ENCODE data around the gene KLHL7. TPM values are rescaled to one million over a fixed set of nuclear protein-coding genes. Genes with fewer than 3 reads are reported as not detected.

Gene KLHL7
- total and polyA plus RNA-seq, 9 of the 15 experiments (the other 6 are each of a cell fraction or from before 2014, with no cell fraction given), result 4.2 to 63.1 (median 32.3) TPM

DNA sequence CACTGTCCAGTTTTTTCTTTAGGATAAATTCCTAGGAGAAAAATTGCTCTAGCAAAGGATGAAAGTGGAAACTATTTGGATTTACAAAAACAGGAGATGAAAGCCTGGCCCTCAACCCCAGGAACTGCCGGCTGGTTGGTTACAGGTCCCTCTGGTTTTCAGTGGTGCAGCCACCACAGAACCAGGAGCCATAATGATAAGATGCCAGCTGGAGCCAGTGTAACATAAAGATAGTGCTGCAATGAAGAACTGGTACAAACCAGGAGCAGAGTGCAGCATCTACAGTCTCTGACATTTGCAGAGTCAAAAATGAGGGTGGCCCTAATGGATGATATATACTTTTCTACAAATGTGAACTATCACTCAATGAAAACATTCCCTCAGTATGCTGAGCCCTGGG lies 55.9 kb downstream of the KLHL7 start:
- H3K27ac ChIP-seq (ENCODE audit: extremely low read depth, low read depth, low read length), result no peak overlapping the region
- no peak overlapping the region for H3K9ac ChIP-seq (ENCODE audit: insufficient read depth in 1 of 2, low read depth in 2 of 2, low read length in 2 of 2)
- ChIA-PET POLR2A (interaction anchor here (0.9 kb wide), 1 partner anchor 20 kb away, joined by 3 read pairs; the partner anchor contains the start of gene NUP42), CTCF (ENCODE audit: low intra/inter-chr PET ratio) (no interaction called here)
- in situ Hi-C loops (cut with MboI), result no loop called here
- FAIRE-seq (no peak), DNase-seq (ENCODE audit: extremely low read depth in 1 of 4, low spot score in 3 of 4) (no peak), ATAC-seq (no peak; the same call in 2 of the 3 replicates)
- 23% methylated on average over 1 of the region's 1 CpG for WGBS (ENCODE audit: insufficient coverage, low coverage, missing lambda C conversion rate)
- H2AFZ ChIP-seq (ENCODE audit: low read depth, low read length), result no peak overlapping the region
- no peaks in the 10 kb centered on the region for H3K79me2 ChIP-seq (ENCODE audit: control insufficient read depth, insufficient read depth, low read length)
- BruUV-seq (replicated peaks), result no TSS peak
- no peaks in the 10 kb centered on the region; a peak in 1 of 5 replicates for H3K4me1 ChIP-seq (replicated peaks in 1 of 2; ENCODE audit: control insufficient read depth in 2 of 2, insufficient read depth in 2 of 2, low read length in 2 of 2)
- H3K9me1 ChIP-seq (ENCODE audit: control insufficient read depth, insufficient read depth, low read length), result no peaks in the 10 kb centered on the region
- H3K4me2 ChIP-seq (ENCODE audit: insufficient read depth, low read length), result no peak overlapping the region
- no peaks in the 10 kb centered on the region for H3K27me3 ChIP-seq (ENCODE audit: control insufficient read depth in 2 of 2, insufficient read depth in 2 of 2, low read length in 2 of 2)
- H4K20me1 ChIP-seq (replicated peaks; ENCODE audit: control insufficient read depth, insufficient read depth, low read length), result no peaks in the 10 kb centered on the region
- H3K4me3 ChIP-seq, result no peak overlapping the region
- intact Hi-C loops (cut with micrococcal nuclease), result no loop called here
- H3K9me3 ChIP-seq (replicated peaks; ENCODE audit: control insufficient read depth, insufficient read depth, low read depth, low read length), result no peaks in the 10 kb centered on the region
- TF ChIP-seq ILK (tag; IDR thresholded peaks at IDR 0.05; ENCODE audit: borderline replicate concordance, low read depth), result no peak
- no peaks in the 10 kb centered on the region for H3K36me3 ChIP-seq (ENCODE audit: control insufficient read depth, insufficient read depth, low read length)

DNA sequence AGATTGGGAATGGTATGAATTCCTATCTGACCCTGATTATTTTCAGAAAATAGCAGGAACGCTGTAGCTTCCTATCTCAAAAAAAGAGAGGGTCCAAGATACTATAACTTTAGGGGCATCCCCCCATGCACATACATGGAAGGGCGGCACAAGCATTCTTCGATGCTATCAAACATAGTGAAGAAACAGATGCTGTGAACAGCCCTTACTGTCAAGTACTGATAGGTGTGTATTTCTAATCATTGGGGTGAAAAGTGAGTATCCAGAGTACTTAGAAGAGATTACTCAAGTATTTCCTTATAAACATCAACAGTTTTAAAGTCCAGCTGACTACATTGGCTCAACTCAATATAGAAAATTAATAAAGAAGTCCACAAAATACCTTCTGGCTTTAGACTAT lies 59.3 kb downstream of the KLHL7 start:
- Histone ChIP-seq H3K4me3 (no peak overlapping the region), H3K9me1 (ENCODE audit: control insufficient read depth, insufficient read depth, low read length) (no peaks in the 10 kb centered on the region), H3K27me3 (ENCODE audit: control insufficient read depth in 2 of 2, insufficient read depth in 2 of 2, low read length in 2 of 2) (no peaks in the 10 kb centered on the region), H3K4me1 (replicated peaks in 1 of 2; ENCODE audit: control insufficient read depth in 2 of 2, insufficient read depth in 2 of 2, low read length in 2 of 2) (no peaks in the 10 kb centered on the region; a peak in 1 of 5 replicates), H3K79me2 (ENCODE audit: control insufficient read depth, insufficient read depth, low read length) (no peaks in the 10 kb centered on the region), H3K4me2 (ENCODE audit: insufficient read depth, low read length) (no peak overlapping the region), H2AFZ (ENCODE audit: low read depth, low read length) (no peak overlapping the region), H3K36me3 (ENCODE audit: control insufficient read depth, insufficient read depth, low read length) (no peaks in the 10 kb centered on the region), H3K9ac (ENCODE audit: insufficient read depth in 1 of 2, low read depth in 2 of 2, low read length in 2 of 2) (no peak overlapping the region), H3K27ac (ENCODE audit: extremely low read depth, low read depth, low read length) (no peak overlapping the region), H3K9me3 (replicated peaks; ENCODE audit: control insufficient read depth, insufficient read depth, low read depth, low read length) (no peaks in the 10 kb centered on the region), H4K20me1 (replicated peaks; ENCODE audit: control insufficient read depth, insufficient read depth, low read length) (no peaks in the 10 kb centered on the region)
- BruUV-seq (replicated peaks), result no TSS peak
- ChIA-PET CTCF (ENCODE audit: low intra/inter-chr PET ratio) (no interaction called here), POLR2A (interaction anchor here (1.5 kb wide), 1 partner anchor 20 kb away, joined by 6 read pairs; no protein-coding TSS in a partner anchor)
- WGBS (ENCODE audit: insufficient coverage, low coverage, missing lambda C conversion rate), result 7% methylated on average over 3 of the region's 3 CpGs
- DNase-seq (ENCODE audit: extremely low read depth in 1 of 4, low spot score in 3 of 4) (no peak), ATAC-seq (no peak), FAIRE-seq (no peak)
- intact Hi-C loops (cut with micrococcal nuclease) (no loop called here), in situ Hi-C loops (cut with MboI) (no loop called here)
- TF ChIP-seq NCOA2 (IDR thresholded peaks at IDR 0.05; ENCODE audit: partially characterized antibody in 2 of 2) (no peak), ERF (CRISPR knock-in tag; IDR thresholded peaks at IDR 0.05) (no peak), SMARCA5 (IDR thresholded peaks at IDR 0.05) (no peak), PPARD (CRISPR knock-in tag; IDR thresholded peaks at IDR 0.05) (no peak), ZC3H8 (IDR thresholded peaks at IDR 0.05) (no peak), TSC22D4 (tag; IDR thresholded peaks at IDR 0.05) (no peak)
- TF ChIP-seq, protein P1, sequence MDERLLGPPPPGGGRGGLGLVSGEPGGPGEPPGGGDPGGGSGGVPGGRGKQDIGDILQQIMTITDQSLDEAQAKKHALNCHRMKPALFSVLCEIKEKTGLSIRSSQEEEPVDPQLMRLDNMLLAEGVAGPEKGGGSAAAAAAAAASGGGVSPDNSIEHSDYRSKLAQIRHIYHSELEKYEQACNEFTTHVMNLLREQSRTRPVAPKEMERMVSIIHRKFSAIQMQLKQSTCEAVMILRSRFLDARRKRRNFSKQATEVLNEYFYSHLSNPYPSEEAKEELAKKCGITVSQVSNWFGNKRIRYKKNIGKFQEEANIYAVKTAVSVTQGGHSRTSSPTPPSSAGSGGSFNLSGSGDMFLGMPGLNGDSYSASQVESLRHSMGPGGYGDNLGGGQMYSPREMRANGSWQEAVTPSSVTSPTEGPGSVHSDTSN (CRISPR knock-in tag; IDR thresholded peaks at IDR 0.05; ENCODE audit: low read depth), result no peak
- TF ChIP-seq, protein P1 (tag; conservative IDR thresholded peaks at IDR 0.05; ENCODE audit: low read depth), result no peak
- TF ChIP-seq, protein P2, sequence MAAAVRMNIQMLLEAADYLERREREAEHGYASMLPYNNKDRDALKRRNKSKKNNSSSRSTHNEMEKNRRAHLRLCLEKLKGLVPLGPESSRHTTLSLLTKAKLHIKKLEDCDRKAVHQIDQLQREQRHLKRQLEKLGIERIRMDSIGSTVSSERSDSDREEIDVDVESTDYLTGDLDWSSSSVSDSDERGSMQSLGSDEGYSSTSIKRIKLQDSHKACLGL (CRISPR knock-in tag; IDR thresholded peaks at IDR 0.05; ENCODE audit: borderline replicate concordance, poor library complexity, severe bottlenecking), result no peak
- TF ChIP-seq, protein P3, sequence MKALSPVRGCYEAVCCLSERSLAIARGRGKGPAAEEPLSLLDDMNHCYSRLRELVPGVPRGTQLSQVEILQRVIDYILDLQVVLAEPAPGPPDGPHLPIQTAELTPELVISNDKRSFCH (CRISPR knock-in tag; IDR thresholded peaks at IDR 0.05), result no peak
- TF ChIP-seq, protein P3 (tag; IDR thresholded peaks at IDR 0.05), result no peak

Measured in K562 (cell line).